ENCODE data around the gene PTPRT. TPM values are rescaled to one million over a fixed set of nuclear protein-coding genes. Genes with fewer than 3 reads are reported as not detected.

Gene PTPRT
- total RNA-seq, 2 donors from 2014 or later: not detected

DNA sequence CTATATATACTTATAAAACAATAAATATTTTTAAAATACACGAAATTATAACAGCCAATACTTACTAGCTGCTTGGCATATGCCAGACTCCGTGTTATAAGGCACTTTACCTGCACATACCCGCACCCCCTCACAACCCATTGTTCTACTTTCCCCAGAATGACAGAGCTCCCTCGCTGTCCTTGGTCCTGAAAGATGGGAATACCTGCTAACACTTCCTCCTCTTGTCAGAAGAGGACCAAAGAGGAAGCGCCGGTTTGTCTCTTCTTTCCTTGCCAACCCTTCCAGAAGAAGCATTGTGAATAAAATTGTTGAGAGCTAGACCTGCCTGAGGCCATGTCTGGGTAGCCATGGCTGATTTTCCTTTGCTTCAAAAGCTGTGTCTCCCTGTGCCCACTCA, 149.3 kb downstream of the PTPRT start:
- H3K36me3 Mint-ChIP-seq (ENCODE audit: low read depth): no peaks in the 10 kb centered on the region
- no peaks in the 10 kb centered on the region for H3K4me1 Mint-ChIP-seq
- H3K27ac Mint-ChIP-seq: no peak overlapping the region
- H3K27me3 Mint-ChIP-seq: no peaks in the 10 kb centered on the region
- no peak for ATAC-seq (replicated peaks)
- no peak overlapping the region for H3K4me3 Mint-ChIP-seq
- no peaks in the 10 kb centered on the region for H3K9me3 Mint-ChIP-seq

DNA sequence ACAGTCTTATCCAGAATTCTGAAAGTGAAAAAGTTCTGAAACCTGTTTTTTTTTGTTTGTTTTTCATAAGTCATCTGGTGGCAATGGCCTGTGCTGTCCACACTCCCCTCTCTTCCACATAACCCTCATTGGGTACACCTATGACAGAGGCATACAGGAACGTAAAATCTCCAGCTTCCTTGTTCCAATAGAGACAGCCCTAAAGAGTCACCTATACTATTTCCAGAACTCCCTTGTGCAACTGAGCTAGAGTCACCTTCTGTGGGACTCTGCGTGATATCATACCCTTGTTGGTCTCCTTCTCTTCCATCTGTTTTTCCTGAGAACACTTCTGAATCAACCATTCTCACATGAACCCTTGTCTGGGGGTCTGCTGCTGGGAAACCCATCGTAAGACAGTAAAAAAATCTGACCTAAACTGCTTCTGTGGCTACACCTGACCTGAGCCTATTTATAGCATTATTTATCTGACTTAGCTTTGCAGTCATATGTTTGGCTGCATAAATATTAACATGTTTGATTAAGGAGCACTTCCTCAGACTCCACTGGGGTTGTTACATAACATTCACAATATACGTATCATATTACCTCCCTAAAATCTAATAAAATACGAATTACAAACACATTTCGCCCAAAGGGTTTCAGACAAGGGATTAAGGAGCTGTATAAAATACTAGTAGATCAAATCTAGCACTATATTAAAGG, 151.9 kb downstream of the PTPRT start:
- H3K9me3 Mint-ChIP-seq: no peaks in the 10 kb centered on the region
- H3K27me3 Mint-ChIP-seq: no peaks in the 10 kb centered on the region
- H3K4me3 Mint-ChIP-seq: no peak overlapping the region
- ATAC-seq (replicated peaks): no peak
- H3K4me1 Mint-ChIP-seq: no peaks in the 10 kb centered on the region
- H3K27ac Mint-ChIP-seq: no peak overlapping the region
- no peaks in the 10 kb centered on the region for H3K36me3 Mint-ChIP-seq (ENCODE audit: low read depth)

DNA sequence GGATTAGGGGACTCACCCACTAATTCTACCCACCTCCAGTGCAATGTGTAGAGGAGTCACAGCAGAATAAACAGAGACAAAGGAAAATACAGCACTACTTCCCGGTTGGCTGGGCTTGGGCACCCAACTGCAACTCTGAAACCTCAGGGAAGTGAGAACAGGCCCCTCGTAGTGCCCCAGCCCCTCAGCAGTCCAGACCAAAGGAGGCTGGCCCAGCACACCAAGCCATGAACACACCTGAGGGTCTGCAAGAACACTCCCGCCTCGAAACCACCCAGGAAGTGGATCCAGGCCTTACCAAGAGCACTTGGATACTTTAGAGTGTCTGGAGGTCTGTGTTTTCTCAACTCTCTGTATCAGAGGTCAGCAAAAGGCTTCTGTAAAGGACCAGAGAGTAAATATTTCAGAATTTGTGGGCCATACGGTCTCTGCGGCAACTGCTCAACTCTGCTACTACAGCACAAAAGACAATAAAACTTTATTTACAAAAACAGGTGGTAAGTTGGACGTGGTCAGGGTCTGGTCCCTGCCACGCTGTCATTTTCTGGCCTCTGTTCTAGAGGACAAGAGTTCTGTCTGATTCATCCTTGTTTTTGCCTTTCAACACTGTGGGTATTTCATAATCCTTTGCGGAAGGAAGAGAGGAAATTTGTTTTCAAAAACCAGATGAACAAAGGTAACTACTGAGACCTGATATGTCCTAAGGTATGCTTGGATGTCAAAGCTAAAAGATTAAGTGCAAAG, 154.6 kb downstream of the PTPRT start:
- no peaks in the 10 kb centered on the region for H3K36me3 Mint-ChIP-seq (ENCODE audit: low read depth)
- no peaks in the 10 kb centered on the region for H3K4me1 Mint-ChIP-seq
- no peak overlapping the region for H3K27ac Mint-ChIP-seq
- no peaks in the 10 kb centered on the region for H3K9me3 Mint-ChIP-seq
- no peak for ATAC-seq (replicated peaks)
- H3K27me3 Mint-ChIP-seq: no peaks in the 10 kb centered on the region
- no peak overlapping the region for H3K4me3 Mint-ChIP-seq

DNA sequence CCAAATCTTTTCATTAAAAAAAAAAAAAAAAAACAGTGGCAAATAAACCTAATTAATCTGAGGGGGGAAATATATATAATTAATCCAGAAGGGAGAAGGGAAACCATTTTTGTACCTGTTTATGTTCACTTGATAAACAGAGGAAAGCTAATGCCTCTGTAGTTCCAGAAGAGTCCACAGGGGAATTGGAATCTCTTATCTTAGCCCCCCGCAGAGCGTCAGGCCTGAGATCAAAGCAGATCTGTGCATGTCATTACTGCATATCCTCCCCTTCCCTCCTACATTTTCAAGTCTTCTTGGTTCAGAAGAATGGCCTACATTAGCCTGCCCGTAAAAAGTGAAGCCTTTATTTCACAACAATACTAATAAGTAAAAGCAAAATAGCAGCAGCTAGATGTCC, 157.2 kb downstream of the PTPRT start:
- ATAC-seq (replicated peaks): no peak
- H3K4me3 Mint-ChIP-seq: no peak overlapping the region
- no peaks in the 10 kb centered on the region for H3K9me3 Mint-ChIP-seq
- no peak overlapping the region for H3K27ac Mint-ChIP-seq
- no peaks in the 10 kb centered on the region for H3K27me3 Mint-ChIP-seq
- H3K4me1 Mint-ChIP-seq: no peaks in the 10 kb centered on the region
- no peaks in the 10 kb centered on the region for H3K36me3 Mint-ChIP-seq (ENCODE audit: low read depth)

DNA sequence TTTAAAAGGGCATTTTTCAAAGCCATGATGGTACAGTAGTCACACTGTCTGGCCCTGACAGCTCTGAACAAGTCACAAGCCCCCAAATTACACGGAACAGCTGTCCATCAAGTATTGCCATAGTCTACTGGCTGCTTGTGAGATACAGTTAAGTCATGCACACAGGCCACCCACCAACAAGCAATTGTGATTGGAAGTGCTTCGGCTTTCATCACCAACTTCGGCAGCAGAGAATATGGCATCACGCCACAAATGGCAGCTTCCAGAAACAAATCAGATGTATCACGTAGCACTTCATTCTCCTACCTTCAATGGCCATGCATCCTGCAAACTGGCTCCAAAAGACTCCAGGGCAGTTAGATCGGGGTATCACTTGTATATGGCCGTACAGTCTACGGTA, 160.5 kb downstream of the PTPRT start:
- Mint-ChIP-seq H3K27ac (no peak overlapping the region), H3K4me1 (no peaks in the 10 kb centered on the region), H3K27me3 (no peaks in the 10 kb centered on the region), H3K36me3 (ENCODE audit: low read depth) (no peaks in the 10 kb centered on the region), H3K4me3 (no peak overlapping the region), H3K9me3 (no peaks in the 10 kb centered on the region)
- ATAC-seq (replicated peaks): no peak

DNA sequence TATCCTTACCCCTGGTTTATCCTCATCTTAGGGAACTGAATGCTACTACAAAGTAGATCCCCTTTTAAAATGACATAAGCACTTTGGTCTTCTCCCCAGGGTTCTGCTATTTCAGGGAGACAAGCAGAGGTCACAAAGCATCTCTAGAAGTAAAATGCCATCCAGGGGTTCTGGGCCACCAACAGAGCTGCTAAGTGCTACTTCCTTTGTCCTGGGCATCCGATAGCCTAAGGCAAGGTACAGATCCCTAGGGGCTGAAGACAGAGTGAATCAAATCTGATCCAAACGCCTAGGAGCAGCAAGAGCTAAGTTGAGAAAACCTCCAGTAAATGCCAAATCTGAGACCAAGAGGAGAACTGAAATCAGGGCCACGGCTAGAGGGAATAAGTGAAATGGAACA, 161.2 kb downstream of the PTPRT start:
- no peaks in the 10 kb centered on the region for H3K9me3 Mint-ChIP-seq
- ATAC-seq (replicated peaks): no peak
- H3K4me3 Mint-ChIP-seq: no peak overlapping the region
- no peaks in the 10 kb centered on the region for H3K27me3 Mint-ChIP-seq
- no peak overlapping the region for H3K27ac Mint-ChIP-seq
- no peaks in the 10 kb centered on the region for H3K36me3 Mint-ChIP-seq (ENCODE audit: low read depth)
- no peaks in the 10 kb centered on the region for H3K4me1 Mint-ChIP-seq

DNA sequence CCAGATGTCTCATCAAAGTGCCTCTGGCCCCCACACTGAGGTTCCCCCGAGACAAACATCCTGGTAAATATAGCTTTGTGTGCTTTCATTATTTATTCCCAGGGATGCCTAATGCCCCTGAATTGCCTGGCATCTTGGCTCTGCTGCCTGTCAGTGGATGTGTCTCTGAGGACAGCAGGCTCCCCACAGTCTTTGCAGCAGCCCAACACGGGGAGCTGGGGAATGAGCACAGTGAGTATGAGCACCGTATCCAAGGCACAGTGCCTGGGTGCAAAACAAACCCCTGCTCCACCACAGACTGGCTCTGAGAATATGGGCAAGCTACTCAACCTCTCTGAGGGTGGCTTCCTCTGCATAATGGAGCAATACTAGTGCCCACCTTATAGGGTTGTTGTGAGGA, 165.9 kb downstream of the PTPRT start:
- no peaks in the 10 kb centered on the region for H3K9me3 Mint-ChIP-seq

DNA sequence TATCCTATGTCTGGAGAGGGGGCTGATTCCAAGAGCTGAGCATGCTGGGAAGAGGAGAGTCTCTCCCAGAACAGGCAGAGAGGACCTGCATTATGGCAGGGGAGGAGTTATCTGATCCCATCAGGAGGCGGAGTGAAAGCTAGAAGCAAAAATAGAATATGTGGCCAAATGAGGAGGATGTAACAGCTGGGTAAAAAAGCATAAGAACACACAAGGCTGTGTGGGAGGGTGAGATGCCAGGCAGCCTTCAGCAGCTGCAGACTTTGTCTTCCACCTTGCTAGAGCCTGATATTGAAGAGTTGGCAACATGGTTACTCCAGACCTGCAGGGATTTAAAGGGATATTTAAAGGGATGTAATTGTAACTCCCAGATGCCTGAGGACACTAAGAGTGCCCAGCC, 167.1 kb downstream of the PTPRT start:
- Mint-ChIP-seq H3K4me1 (no peaks in the 10 kb centered on the region), H3K9me3 (no peaks in the 10 kb centered on the region), H3K4me3 (no peak overlapping the region), H3K36me3 (ENCODE audit: low read depth) (no peaks in the 10 kb centered on the region), H3K27ac (no peak overlapping the region), H3K27me3 (no peaks in the 10 kb centered on the region)
- ATAC-seq (replicated peaks): no peak

More for the DNA sequence above, 165.9 kb downstream of the PTPRT start:
- no peaks in the 10 kb centered on the region for H3K36me3 Mint-ChIP-seq (ENCODE audit: low read depth)
- ATAC-seq (replicated peaks): no peak
- H3K27me3 Mint-ChIP-seq: no peaks in the 10 kb centered on the region
- H3K27ac Mint-ChIP-seq: no peak overlapping the region
- H3K4me1 Mint-ChIP-seq: no peaks in the 10 kb centered on the region
- H3K4me3 Mint-ChIP-seq: no peak overlapping the region

DNA sequence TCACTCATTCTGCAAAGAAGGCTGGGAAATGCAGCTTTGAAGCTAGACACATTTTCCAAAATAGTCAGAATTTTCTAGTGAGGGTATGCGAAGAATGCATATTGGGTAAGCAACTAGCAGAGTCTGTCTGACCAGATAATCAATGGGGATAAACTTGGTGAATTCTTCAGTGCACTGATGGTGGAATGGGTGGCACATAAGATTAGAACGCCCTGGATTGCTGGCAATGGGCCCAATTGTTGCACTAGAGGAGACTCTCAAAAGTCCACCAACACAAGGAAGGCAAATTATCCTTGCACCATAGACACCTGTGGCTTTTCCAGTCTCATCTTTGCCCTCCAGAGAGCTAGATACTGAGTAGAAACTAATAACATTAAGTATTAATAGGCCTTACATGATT, 167.6 kb downstream of the PTPRT start:
- H3K27ac Mint-ChIP-seq: no peak overlapping the region
- H3K9me3 Mint-ChIP-seq: no peaks in the 10 kb centered on the region
- ATAC-seq (replicated peaks): no peak
- no peaks in the 10 kb centered on the region for H3K4me1 Mint-ChIP-seq
- H3K27me3 Mint-ChIP-seq: peaks cover 5% of the 10 kb centered on the region
- no peaks in the 10 kb centered on the region for H3K36me3 Mint-ChIP-seq (ENCODE audit: low read depth)
- no peak overlapping the region for H3K4me3 Mint-ChIP-seq

DNA sequence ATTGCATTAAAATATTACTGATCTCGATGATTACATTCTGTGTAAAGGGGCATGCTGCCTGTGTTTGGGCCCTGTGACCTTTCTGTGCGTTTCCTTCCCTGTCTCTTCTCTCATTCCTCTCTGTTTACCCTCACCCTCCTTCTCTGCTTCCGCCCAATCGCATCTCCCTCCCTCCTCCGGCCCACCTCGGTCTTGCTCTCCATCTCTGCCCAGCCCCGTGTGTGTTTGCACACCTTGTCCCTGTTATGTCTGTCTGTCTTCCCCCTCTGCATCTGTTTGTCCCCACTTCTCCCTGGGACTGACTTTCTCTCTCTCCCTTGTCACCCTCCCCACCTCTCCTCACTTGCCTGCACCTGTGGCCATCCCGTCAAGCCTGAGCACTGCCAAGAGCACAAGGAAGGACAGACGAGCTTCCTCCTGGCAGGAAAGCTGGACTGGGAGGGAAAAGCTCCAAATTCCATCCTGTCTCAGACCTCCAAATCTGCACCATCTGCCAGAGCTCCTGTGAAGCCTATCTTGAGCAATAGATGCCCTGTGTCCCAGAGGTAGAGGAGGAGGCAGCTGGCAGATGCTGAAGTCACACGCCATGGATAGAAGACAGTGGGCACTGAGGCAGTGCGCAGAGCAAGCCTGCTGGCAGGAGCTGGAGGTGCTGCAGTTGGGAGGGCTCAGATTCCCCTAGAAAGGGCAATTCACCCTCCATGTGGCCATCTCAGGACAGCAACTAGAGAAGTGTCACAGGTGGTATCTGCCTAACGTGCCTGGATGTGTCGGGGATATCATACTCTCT, 172.3 kb downstream of the PTPRT start:
- H3K27ac Mint-ChIP-seq: no peak overlapping the region
- no peaks in the 10 kb centered on the region for H3K9me3 Mint-ChIP-seq
- peaks cover 5% of the 10 kb centered on the region for H3K27me3 Mint-ChIP-seq
- ATAC-seq (replicated peaks): no peak
- no peak overlapping the region for H3K4me3 Mint-ChIP-seq
- H3K36me3 Mint-ChIP-seq (ENCODE audit: low read depth): no peaks in the 10 kb centered on the region
- no peaks in the 10 kb centered on the region for H3K4me1 Mint-ChIP-seq

DNA sequence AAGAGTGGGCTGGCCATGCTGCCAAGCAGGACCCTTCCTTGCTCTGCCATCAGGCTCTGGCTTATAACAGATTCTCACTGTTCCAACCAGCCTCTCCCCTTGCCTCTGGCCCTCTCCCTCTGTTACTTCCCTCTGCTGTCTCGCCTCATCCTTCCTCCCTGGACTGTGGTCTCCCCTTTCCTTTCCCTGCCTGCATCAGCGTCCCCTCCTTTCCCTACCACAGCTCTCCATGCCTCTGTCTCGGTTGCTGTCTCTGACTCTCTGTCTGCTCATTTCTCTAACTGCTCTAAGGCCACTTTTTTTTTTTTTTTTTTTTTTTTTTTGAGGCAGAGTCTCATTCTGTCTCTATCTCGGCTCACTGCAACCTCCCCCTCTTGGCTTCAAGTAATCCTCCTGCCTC, 173.4 kb downstream of the PTPRT start:
- H3K4me3 Mint-ChIP-seq: no peak overlapping the region
- H3K27me3 Mint-ChIP-seq: peaks cover 5% of the 10 kb centered on the region
- H3K4me1 Mint-ChIP-seq: no peaks in the 10 kb centered on the region
- peaks cover 3% of the 10 kb centered on the region for H3K9me3 Mint-ChIP-seq
- no peaks in the 10 kb centered on the region for H3K36me3 Mint-ChIP-seq (ENCODE audit: low read depth)
- no peak overlapping the region for H3K27ac Mint-ChIP-seq
- no peak for ATAC-seq (replicated peaks)

DNA sequence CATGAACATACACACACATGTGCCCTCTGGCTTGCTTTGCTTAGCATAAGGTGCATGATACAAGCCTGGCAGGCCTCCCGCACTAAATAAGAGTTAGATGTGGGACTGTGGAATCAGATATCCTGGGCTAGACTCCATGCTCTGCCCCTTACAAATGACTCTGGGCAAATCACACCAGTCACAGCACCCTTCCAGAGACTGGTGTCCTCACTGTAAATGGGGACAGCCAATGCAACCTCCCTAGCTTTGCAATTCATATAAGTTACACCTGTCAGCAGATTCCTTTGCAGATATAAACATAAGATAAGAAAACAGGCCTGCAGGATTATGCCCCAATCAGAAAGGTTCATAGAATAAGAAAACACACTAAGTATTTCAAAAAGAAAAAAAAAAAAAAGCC, 174.1 kb downstream of the PTPRT start:
- no peak overlapping the region for H3K27ac Mint-ChIP-seq
- H3K36me3 Mint-ChIP-seq (ENCODE audit: low read depth): no peaks in the 10 kb centered on the region
- ATAC-seq (replicated peaks): no peak
- H3K9me3 Mint-ChIP-seq: peaks cover 3% of the 10 kb centered on the region
- H3K4me1 Mint-ChIP-seq: no peaks in the 10 kb centered on the region
- no peak overlapping the region for H3K4me3 Mint-ChIP-seq
- H3K27me3 Mint-ChIP-seq: peaks cover 5% of the 10 kb centered on the region

DNA sequence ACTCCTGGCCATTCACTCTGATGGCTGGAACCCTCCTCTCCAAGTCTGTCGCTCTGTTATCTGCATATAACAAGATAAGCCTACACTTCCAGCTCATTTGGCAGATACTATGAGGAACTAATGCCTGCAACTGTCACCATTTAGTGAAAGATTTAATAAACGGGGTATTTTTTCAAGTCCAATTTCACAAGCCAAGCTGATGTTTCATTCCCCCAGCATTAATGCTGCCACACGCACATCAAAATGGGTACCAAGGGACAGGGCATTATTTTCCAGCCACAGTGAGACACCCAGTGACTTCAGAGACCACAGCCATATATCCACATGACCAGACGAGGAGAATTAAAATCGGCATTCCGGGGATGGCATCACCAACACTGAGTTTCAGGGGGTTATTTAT, 175.5 kb downstream of the PTPRT start:
- no peak overlapping the region for H3K27ac Mint-ChIP-seq
- peaks cover 12% of the 10 kb centered on the region for H3K9me3 Mint-ChIP-seq
- peaks cover 5% of the 10 kb centered on the region for H3K27me3 Mint-ChIP-seq
- H3K36me3 Mint-ChIP-seq (ENCODE audit: low read depth): no peaks in the 10 kb centered on the region
- ATAC-seq (replicated peaks): no peak
- no peaks in the 10 kb centered on the region for H3K4me1 Mint-ChIP-seq
- no peak overlapping the region for H3K4me3 Mint-ChIP-seq

DNA sequence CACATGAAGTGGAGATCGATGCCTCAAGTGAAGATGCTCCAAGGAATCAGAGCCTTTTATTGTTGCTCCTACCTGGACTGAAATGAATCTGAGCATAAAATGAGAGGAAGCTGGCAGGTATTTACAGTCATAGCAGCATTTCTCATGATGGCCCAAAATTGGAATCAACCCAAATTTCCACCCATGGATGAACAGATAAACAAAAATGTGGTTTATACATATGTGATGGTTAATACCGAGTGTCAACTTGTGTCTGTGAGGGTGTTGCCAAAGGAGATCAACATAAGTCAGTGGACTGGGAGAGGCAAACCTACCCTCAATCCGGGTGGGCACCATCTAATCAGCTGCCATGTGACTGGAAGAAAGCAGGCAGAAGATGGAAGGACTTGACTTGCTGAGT, 178.2 kb downstream of the PTPRT start:
- Mint-ChIP-seq H3K4me1 (no peaks in the 10 kb centered on the region), H3K27me3 (no peaks in the 10 kb centered on the region), H3K36me3 (ENCODE audit: low read depth) (no peaks in the 10 kb centered on the region), H3K9me3 (peaks cover 15% of the 10 kb centered on the region), H3K27ac (no peak overlapping the region), H3K4me3 (no peak overlapping the region)
- no peak for ATAC-seq (replicated peaks)

DNA sequence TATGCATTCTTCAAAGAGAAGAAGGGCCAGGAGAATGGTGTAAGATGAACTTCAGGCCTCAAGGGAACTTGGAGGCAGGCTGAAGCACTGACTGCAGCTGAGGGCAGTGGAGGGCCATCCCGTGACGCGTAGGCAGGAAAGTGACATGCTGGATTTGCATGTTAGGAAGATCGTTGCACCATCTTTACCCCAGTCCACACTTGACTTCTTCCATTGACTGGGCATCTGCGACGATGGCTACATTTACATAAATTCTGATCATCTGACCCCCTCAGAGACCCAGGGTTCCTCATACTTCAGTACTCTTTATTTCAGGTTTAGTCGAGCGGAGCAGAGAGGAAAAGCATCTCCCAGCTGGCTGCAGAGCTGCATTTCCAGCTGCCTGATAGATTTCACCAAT, 180.2 kb downstream of the PTPRT start:
- no peaks in the 10 kb centered on the region for H3K27me3 Mint-ChIP-seq
- no peaks in the 10 kb centered on the region for H3K4me1 Mint-ChIP-seq
- H3K9me3 Mint-ChIP-seq: peaks cover 15% of the 10 kb centered on the region

More for the DNA sequence above, 180.2 kb downstream of the PTPRT start:
- no peaks in the 10 kb centered on the region for H3K36me3 Mint-ChIP-seq (ENCODE audit: low read depth)
- no peak overlapping the region for H3K4me3 Mint-ChIP-seq
- no peak for ATAC-seq (replicated peaks)
- H3K27ac Mint-ChIP-seq: no peak overlapping the region
